Stimulated activated CD4-positive, alpha-beta T cell treated with anti-CD3 and anti-CD28 coated beads, Interleukin-2, amount 100 ng/mL, for 24 hours (primary cell): Measurements from ENCODE around the gene PLAC1.

Experiments
- DNase-seq, 2 donors: peaks; one replicate each; pipeline ENCODE4 v3.0.0-alpha.2; 2020

PLAC1 gene

DNA sequence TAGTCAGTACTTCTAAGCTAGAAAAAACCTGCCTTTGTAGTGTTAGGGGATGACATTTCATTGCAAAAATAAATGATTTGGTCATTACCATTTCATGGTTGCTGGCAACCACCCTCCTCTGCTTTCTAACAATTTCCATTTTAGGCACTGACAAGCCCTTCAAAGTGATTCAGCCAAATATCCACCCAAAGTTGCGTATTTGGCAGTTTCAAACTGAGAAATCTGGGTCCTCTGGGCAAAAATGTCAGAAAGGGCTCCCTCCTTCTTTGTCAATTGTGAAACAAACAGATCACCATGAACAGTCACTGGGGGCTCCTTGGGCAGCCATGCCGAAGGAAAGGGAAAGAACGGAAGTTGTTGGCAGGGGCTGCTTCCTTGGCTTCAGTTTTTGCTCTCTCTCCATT is 33.0 kb downstream of the PLAC1 start:
- no peak for DNase-seq

DNA sequence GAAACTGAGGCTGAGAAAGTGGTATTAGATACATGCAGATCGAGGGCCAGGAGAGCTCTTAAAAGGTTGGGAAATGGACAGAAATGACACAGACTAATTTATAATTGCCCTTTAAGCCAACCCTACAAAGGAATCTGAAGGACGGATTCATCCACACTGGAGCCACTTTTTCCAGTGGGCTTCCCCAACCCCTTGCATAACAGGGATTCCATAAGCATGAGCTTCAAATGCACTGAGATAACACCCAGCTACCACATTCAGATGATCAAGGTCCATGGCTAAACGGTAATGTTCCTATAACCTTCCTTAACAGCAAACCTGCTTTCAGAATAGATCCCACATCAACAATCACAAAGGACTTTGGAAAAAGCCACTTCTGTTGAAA is 34.2 kb downstream of the PLAC1 start:
- DNase-seq = no peak

DNA sequence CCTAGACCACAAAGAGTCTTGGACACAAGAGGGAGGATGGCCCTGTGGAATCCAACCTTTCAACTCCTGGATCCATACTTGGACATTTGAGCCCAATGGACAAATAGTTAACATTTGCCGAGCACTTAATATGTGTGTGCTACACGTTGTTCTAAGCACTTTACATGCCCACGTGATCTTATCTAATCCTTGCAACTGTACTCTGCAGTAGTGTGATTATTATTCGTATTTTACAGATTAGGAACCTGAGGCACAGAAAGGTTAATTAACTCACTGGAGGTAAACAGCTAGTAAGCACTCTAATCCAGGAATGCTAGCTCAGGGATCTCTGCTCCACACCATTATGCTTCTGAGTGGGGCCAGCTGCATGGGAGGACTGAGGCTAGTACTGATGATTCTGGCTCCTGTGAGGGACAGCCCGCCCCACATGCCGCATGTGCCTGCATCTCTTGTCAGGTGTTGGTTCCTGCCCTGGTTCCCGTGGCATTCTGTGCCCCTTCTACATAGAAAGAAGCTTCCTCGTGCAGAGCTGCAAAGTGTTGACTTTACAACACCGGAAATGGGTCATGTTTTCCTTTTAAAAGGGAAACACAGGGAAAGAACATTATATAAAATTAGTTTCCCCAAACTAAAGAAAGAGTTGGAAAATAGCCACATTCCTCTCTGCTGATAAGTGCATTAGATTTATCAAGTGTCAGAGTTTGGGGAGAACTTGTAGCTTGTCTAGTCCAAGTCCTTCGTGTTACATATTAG is 34.8 kb downstream of the PLAC1 start:
- DNase-seq = no peak

GRCh38 chrX:134622813-134623185 is 35.5 kb downstream of the PLAC1 start:
- no peak for DNase-seq

GRCh38 chrX:134622056-134622812 is 36.0 kb downstream of the PLAC1 start:
- DNase-seq = peak; percentile 8 to 19

DNA sequence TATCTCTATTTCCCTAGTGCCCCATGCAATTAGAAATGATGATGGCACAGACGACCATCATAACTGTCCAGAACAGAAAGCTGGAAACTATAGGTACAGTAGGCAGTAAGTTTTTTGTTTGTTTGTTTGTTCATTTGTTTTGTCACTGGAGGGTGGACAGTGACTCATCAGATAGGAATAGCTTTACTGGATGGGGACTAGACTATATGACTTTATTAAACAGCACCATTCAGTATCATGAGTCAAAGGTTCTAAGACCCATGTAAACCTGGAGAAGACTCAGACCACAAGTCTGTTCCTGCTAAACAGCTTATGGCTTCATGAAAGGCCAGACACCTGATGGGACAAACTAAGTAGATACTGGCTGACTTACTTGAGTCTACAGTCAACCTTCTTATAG is 38.4 kb downstream of the PLAC1 start:
- no peak for DNase-seq

DNA sequence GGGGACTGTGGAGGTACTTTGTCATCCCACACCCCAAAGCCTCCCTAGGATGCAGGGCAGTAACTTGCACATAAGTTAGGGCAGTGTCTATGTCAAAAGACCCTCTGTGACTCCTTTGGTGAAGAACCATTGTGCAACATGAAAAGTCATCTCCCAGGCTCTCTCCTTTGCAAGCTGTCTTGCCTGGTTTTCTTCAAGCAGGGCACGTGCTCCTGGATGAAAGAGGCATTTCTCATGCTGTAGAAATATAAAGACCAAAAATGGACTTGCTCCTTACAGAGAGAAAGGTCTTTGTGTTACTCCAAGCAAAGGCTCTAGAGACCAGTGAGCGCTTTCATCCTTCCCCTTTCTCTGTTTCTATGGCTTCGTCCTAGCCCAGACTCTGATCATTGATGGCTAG is 44.9 kb downstream of the PLAC1 start:
- no peak for DNase-seq

DNA sequence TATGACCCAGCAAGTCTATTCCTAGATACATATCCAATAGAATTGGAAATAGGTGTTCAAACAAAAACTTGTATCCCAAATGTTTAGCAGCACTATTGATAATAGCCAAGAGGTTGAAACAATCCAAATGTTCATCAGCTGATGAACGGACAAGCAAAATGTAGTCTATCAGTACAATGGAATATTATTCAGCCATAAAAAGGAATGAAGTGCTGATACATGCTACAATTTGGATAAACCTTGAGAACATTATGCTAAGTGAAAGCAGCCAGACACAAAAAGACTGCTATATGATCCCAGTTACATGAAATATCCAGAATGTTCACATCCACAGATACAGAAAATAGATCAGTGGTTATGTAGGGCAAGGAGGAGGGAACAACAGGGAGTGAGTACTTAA is 50.1 kb downstream of the PLAC1 start:
- DNase-seq = no peak

GRCh38 chrX:134607523-134607922 is 50.7 kb downstream of the PLAC1 start:
- no peak for DNase-seq

- DNase-seq = no peak
Observed at GRCh38 chrX:134604701-134605311, 53.5 kb downstream of the PLAC1 start.

GRCh38 chrX:134603806-134604700 is 54.2 kb downstream of the PLAC1 start:
- DNase-seq = no peak

DNA sequence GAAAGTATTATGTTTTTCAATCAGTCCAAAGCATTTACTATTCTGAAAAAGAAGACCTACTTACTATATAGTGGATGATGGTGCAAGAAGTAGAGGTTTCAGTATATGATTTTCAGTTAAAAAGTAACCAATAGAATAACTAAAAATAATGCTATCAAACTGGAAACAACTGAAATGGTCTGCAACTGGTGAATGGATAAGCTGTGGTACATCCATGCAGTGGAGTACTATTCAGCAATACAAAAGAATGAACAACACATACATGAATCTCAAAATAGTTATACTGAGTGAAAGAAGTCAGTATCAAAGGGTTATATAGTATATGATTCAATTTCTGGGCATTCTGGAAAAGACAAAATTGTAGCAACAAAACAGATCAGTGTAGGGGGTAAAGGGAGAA is 55.9 kb downstream of the PLAC1 start:
- no peak for DNase-seq

GRCh38 chrX:134601240-134601765 is 57.0 kb downstream of the PLAC1 start:
- no peak for DNase-seq

DNA sequence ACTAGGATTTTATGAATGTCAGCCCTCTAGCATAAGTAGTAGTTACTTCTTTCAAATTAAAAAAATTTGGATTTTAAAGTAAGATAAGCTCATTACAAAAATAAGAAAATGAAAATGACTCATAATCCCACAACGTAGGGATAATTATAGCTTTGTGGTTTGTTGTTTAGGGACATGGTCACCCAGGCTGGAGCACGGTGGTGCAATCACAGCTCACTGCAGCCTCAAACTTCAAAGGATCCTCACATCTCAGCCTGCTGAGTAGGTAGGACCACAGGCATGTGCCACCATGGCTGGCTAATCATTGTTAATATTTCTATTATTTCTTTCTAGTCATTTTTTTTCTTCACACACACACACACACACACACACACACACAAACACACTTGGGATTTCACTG is 57.6 kb downstream of the PLAC1 start:
- DNase-seq = no peak

GRCh38 chrX:134599184-134599914 is 58.9 kb downstream of the PLAC1 start:
- DNase-seq = peak; percentile 25 to 39

DNA sequence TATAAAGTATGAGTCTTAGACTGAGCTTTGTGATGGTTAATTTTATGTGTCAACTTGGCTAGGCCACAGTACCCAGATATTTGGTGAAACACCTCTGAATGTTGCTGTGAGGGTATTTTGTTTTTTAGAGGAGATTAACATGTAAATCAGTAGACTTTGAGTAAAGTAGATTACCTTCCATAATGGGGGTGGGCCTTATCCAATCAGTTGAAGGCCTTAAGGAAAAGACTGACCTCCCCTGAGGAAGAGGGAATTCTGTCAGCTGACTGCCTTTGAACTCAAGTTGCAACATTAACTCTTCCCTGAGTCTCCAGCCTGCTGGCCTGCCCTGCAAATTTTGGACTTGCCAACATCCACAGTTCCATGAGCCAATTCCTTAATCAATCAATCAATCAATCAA is 66.0 kb downstream of the PLAC1 start:
- no peak for DNase-seq

DNA sequence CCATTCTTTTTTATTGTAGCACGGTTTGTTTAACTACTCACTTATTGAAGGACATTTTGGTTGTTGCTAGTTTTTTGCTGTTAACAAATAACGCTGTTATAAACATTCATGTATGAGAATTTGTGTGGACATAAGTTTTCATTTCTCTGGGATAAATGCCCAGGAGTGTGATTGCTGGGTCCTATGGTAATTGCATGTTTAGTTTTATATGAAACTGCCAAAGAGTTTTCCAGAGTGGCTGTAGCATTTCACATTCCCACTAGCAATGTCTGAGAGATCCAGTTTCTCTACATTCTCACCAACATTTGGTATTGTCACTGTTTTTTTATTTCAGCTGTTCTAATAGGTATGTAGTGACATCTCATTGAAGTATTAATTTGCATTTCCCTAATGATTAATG is 66.8 kb downstream of the PLAC1 start:
- DNase-seq = no peak

DNA sequence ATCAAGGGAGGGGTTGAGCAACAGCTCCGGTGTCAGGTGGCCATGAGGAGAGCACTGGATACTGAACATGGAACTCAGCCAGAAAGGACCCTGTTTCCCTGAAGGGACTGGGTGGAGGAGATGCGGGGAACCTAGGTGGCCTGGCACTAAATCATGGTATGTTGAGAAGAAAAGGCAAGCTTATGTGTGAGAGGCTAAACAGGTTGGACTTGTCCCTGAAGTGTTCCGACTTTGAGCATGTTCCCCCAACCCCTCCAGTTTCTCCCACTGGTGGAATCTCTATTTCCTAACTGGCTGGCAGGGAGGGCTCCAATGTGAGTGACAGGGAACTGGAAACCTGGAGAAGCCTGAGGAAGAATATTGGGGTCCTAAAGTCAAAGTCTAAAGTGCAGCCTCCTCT is 69.5 kb downstream of the PLAC1 start:
- DNase-seq = no peak

GRCh38 chrX:134580907-134581306 is 77.4 kb downstream of the PLAC1 start:
- DNase-seq = no peak

- DNase-seq = no peak
Observed at GRCh38 chrX:134573683-134574035, 84.6 kb downstream of the PLAC1 start.

- DNase-seq = no peak
Observed at GRCh38 chrX:134572816-134573682, 85.2 kb downstream of the PLAC1 start.
